Measurements from ENCODE around the gene IMPDH1.

Gene IMPDH1

DNA sequence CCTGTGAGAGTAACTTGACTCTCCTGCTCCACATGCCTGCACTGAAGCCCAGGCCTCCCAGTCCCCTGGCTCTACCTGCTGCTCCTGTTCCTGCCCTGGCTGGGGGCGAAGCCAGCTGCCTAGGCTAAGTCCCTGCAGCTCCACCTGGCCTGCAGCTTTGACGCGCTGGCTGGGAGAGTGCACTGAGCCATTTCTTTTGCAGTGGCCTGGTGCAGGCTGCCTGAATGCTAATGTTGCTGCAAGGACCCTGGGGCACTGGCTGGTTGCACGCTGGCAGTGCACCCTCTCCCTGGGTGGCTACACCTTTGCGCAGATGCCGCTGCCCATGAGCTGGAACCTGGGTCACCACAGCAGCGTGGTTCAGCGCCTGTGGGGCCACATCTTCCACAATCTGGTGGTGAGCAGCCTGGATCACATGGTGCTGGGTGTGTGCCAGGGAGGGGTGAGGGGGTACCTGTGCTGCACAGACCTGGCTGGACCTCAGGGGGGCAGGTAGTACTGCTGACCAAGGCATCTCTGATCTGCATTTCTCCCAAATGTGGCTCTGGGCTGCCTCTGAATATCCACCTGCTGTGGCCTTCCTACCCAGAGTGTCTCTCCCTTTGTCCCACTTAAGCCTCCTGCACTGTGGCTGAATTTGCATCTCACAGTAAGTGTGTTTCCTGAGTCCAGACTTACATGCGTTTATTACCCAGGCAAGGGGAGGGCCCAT, 20.0 kb downstream of the IMPDH1 start:
- TF ChIP-seq, protein P1, sequence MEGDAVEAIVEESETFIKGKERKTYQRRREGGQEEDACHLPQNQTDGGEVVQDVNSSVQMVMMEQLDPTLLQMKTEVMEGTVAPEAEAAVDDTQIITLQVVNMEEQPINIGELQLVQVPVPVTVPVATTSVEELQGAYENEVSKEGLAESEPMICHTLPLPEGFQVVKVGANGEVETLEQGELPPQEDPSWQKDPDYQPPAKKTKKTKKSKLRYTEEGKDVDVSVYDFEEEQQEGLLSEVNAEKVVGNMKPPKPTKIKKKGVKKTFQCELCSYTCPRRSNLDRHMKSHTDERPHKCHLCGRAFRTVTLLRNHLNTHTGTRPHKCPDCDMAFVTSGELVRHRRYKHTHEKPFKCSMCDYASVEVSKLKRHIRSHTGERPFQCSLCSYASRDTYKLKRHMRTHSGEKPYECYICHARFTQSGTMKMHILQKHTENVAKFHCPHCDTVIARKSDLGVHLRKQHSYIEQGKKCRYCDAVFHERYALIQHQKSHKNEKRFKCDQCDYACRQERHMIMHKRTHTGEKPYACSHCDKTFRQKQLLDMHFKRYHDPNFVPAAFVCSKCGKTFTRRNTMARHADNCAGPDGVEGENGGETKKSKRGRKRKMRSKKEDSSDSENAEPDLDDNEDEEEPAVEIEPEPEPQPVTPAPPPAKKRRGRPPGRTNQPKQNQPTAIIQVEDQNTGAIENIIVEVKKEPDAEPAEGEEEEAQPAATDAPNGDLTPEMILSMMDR (IDR thresholded peaks at IDR 0.05; ENCODE audit: extremely low read depth, missing control alignments) = no peak
- DNase-seq (ENCODE audit: low spot score) = no peak

DNA sequence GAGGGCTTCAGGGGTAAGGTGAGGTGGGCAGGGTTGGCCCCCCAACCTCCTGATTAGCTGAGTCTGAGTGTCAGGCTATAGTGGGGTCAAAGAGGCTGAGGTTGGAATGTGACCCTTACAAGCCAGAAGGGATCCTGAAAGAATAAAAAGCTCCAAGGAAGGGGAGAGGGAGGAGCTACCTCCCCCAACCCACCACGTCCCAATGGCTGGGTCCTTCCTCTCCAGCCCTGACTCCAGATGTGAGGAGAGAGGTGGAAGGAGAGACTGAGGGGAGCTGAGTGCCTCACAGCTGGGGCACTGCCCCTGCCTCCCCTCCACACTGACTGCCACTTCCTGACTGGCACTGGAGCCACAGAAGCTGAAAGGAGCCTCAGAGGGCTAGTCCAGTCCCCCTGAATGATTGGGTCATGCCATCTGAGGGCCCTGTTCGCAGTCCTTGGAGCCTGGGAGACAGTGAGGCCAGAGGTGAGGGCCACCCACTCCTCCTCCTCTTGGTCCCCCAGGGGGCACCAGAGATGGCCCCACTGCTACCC, 20.6 kb downstream of the IMPDH1 start:
- TF ChIP-seq, protein P1 (IDR thresholded peaks at IDR 0.05; ENCODE audit: extremely low read depth, missing control alignments) = no peak
- no peak for DNase-seq (ENCODE audit: low spot score)

DNA sequence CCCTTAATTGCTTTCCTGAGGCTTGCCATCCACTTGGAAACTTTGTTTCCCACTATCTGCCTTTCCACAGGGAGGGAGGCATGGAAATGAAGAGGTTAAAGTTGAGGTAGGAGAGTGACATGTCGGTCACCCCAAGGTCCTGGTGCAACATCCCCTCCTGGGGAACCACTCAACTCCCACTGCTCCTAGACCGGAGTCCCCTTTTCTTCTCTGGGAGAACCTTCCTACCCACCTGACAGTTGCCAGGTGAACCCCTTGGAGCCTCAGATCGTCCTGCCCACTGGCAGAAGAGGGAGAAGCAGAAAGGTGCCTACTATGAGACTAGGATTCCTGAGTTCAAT, 21.7 kb downstream of the IMPDH1 start:
- DNase-seq (ENCODE audit: low spot score) = no peak
- TF ChIP-seq, protein P1 (IDR thresholded peaks at IDR 0.05; ENCODE audit: extremely low read depth, missing control alignments) = no peak

DNA sequence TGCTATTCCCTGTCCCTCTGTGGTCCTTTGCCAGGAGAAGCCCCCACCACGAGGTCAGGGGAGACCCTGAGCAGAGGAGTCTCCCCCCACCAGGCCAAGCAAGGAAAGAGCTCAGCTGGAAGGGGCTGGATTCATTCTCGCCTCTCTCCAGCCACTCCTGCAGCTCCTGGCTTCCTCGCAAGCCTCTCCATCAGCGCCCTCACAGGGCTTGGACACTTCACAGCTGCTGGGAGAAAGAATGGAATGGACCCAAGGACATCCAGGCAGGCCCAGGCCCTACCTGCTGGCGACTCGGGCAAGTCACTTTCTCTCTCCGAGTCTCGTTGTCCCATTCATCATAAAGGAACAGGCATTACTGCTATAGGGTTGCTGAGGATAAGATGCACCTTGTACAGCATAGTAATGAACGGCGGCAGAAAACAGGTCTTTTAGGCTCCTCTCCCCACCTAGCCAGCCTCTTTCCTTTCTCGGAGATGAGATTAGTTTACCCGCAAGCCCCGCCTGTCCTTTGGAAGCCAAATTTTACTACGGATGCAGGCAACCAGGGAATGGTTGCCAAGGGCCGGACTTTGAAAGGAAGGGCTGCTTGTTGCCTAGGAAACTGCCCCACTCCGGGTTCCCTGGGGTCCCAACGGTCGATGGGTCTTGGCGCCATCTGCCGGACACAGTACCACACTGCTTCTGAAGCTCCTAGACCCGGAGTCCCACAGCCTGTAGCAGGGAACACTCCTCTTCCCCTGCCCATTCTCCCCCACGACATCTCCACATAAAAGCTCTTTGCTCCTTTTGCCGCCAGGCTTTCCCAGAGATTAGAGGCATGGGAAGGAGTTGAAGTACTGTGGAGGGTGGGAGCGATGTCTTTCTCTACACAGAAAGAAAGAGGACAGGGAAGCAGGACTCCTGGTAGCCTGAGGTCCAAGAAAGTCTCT, 22.3 kb downstream of the IMPDH1 start:
- DNase-seq (ENCODE audit: low spot score) = peak; percentile 89
- TF ChIP-seq, protein P1 (IDR thresholded peaks at IDR 0.05; ENCODE audit: extremely low read depth, missing control alignments) = peak; percentile 80

DNA sequence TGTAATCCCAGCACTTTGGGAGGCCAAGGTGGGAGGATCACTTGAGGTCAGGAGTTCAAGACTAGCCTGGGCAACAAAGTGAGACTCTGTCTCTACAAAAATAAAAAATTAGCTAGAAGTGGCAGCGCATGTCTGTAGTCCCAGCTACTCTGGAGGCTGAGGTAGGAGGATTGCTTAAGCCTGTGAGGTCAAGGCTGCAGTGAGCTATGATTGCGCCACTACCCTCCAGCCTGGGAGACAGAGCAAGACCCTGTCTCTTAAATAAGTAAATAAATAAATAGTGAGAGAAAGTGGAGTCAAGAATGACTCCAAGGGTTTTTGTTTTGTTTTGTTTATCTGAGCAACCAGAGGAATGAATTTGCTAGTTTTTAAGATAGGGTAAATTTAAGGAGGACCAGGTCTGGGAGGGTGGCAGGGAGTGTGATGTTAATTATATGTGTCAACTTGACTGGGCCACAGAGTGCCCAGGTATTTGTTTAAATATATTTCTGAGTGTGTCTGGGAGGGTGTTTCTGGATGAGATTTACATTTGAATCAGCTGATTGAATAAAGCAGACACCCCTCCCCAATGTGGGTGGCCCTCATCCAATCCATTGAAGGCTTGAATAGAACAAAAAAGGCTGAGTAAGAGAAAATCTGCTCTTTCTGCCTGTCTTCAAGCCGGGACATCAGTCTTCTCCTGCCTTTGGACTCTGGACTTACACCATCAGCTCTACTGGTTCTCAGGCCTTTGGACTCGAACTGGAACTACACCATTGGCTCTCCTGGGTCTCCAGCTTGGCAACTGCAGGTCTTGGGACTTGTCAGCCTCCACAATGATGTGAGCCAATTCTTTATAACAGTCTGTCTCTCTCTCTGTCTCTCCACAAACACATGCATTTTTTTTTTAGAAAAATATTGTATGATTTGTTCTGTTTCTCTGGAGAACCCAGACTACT, 23.5 kb downstream of the IMPDH1 start:
- TF ChIP-seq, protein P1 (IDR thresholded peaks at IDR 0.05; ENCODE audit: extremely low read depth, missing control alignments) = no peak
- DNase-seq (ENCODE audit: low spot score) = no peak

DNA sequence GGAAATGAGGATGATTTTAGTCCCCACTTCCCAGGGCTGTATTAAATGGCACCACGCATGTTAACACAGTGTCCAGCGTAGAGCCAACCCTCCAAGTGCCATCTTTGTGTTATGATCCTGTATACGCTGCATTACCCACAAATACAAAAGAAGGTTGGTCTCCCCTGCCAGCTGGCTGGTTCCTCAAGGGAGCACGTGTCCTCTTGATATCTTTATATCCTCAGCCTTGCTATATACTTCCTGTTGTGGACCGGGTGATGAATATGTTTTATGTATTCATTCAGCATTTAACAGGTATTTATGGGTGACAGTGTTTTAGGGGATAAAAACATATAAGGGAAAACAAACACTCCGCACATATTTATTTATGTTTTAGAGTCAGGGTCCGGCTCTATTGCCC, 25.1 kb downstream of the IMPDH1 start:
- DNase-seq (ENCODE audit: low spot score) = no peak
- TF ChIP-seq, protein P1 (IDR thresholded peaks at IDR 0.05; ENCODE audit: extremely low read depth, missing control alignments) = no peak

Data from GM20000 (cell line).